ENCODE measurements around the gene SRP72. TPM values are rescaled to one million over a fixed set of nuclear protein-coding genes. Genes with fewer than 3 reads are reported as not detected.
"Not testable (repeated sequence)": the region's sequence is repeated elsewhere in the genome, so short reads cannot be mapped to it uniquely, and the experiment has no call there.

The SRP72 gene
- total RNA-seq, 1 donor from 2014 or later = 103 TPM

DNA sequence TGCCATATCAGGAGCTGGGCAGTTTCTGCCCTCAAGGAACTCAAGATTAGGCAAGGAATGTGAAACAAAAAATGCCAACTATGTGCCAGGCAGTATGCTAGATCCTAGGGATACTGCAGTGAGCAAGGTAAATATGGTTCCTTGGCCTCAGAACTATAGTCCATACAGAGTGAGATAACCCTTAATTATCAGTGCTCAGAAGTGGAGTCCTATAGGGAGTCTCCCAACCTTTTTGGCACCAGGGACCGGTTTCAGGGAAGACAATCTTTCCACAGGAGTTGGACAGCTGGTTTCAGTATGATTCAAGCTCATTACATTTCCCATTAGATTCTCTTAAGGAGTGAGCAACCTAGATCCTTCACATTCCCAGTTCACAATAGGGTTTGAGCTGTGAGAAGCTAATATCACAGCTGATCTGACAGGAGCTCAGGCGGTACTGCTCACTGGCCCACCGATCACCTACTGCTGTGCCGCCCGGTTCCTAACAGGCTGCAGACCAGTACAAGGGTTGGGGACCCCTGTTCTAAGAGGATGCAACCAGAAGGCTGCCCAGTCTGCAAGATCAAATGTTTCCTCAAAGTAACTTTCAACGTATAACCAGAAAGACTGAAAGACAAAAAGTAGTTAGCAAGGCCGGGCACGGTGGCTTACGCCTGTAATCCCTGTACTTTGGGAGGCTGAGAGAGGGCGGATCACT, 1.7 kb upstream of the SRP72 start:
- Mint-ChIP-seq H3K4me1 (ENCODE audit: low read depth) (peaks cover 43% of the 10 kb centered on the region), H3K27ac (ENCODE audit: unreplicated experiment) (peak overlapping the region; percentile 96), H3K27me3 (ENCODE audit: low read depth) (no peaks in the 10 kb centered on the region), H3K36me3 (ENCODE audit: low read depth) (peaks cover 6% of the 10 kb centered on the region), H3K4me3 (ENCODE audit: unreplicated experiment) (peak overlapping the region; percentile 93), H3K9me3 (ENCODE audit: low read depth) (no peaks in the 10 kb centered on the region)
- TF ChIP-seq, protein P1, sequence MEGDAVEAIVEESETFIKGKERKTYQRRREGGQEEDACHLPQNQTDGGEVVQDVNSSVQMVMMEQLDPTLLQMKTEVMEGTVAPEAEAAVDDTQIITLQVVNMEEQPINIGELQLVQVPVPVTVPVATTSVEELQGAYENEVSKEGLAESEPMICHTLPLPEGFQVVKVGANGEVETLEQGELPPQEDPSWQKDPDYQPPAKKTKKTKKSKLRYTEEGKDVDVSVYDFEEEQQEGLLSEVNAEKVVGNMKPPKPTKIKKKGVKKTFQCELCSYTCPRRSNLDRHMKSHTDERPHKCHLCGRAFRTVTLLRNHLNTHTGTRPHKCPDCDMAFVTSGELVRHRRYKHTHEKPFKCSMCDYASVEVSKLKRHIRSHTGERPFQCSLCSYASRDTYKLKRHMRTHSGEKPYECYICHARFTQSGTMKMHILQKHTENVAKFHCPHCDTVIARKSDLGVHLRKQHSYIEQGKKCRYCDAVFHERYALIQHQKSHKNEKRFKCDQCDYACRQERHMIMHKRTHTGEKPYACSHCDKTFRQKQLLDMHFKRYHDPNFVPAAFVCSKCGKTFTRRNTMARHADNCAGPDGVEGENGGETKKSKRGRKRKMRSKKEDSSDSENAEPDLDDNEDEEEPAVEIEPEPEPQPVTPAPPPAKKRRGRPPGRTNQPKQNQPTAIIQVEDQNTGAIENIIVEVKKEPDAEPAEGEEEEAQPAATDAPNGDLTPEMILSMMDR (IDR thresholded peaks at IDR 0.05) = no peak
- DNase-seq (ENCODE audit: low spot score) = no peak

DNA sequence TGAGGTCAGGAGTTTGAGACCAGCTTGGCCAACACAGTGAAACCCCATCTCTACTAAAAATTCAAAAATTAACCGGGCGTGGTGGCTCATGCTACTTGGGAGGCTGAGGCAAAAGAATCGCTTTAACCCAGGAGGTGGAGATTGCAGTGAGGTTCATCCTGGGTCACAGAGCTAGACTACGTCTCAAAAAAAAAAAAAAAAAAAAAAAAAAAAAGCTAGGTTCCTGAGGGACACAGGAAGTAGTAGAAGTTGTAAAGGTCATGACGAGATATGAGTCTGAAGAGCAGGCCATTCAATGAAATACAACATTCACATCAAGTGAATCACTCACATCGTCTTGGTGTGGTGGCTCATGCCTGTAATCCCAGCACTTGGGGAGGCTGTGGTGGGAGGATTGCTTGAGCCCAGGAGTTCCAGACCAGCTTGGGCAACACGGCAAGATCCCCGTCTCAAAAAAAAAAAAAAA, 1.1 kb upstream of the SRP72 start:
- DNase-seq (ENCODE audit: low spot score); H3K9me3 Mint-ChIP-seq (ENCODE audit: low read depth); H3K27me3 Mint-ChIP-seq (ENCODE audit: low read depth); H3K36me3 Mint-ChIP-seq (ENCODE audit: low read depth): not testable (repeated sequence)
- Mint-ChIP-seq H3K4me1 (ENCODE audit: low read depth) (peaks cover 43% of the 10 kb centered on the region), H3K27ac (ENCODE audit: unreplicated experiment) (peak overlapping the region; percentile 96), H3K4me3 (ENCODE audit: unreplicated experiment) (peak overlapping the region; percentile 93)

DNA sequence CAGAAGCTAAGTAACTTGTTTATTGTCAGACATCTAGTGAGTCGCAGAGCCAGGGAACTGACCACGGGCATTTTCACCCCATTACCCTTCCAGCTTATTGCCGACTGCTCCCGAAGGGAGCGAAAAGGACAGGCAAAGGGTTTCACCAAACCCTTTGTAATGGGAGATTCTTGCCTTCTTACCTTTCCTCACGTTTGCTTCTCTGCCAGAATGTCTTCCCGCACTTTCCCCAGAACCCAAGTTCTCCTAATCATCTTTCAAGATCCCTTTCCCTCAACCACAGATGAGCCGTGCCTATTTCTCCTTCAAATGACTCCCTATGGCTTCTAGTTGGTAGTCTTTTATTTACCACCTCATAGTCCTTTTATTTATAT, 520 bp upstream of the SRP72 start:
- H3K4me1 Mint-ChIP-seq (ENCODE audit: low read depth) = peaks cover 43% of the 10 kb centered on the region
- DNase-seq (ENCODE audit: low spot score) = no peak
- no peaks in the 10 kb centered on the region for H3K9me3 Mint-ChIP-seq (ENCODE audit: low read depth)
- H3K27ac Mint-ChIP-seq (ENCODE audit: unreplicated experiment) = peak overlapping the region; percentile 96
- TF ChIP-seq, protein P1 (IDR thresholded peaks at IDR 0.05) = peak; percentile 7
- H3K36me3 Mint-ChIP-seq (ENCODE audit: low read depth) = peaks cover 10% of the 10 kb centered on the region
- no peaks in the 10 kb centered on the region for H3K27me3 Mint-ChIP-seq (ENCODE audit: low read depth)
- H3K4me3 Mint-ChIP-seq (ENCODE audit: unreplicated experiment) = peak overlapping the region; percentile 93

DNA sequence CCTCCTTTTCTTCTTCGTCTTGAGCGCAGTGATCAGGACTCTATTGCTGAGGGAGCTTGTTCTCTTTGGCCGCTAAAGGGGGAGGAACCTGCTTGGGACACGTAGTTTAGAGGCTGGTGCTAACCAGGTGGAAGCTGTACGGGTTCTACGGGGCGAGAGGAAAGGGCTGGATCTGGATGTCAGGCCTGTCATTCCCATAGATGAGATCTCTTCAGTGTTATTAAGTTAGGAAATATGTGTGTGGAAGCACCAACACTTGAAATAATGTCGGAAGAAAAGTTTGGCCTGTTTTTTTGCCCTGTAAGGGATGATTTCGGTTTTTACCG, 643 bp downstream of the SRP72 start:
- no peak for DNase-seq (ENCODE audit: low spot score)
- Mint-ChIP-seq H3K4me3 (ENCODE audit: unreplicated experiment) (peak overlapping the region; percentile 93), H3K4me1 (ENCODE audit: low read depth) (peaks cover 43% of the 10 kb centered on the region), H3K36me3 (ENCODE audit: low read depth) (peaks cover 14% of the 10 kb centered on the region), H3K9me3 (ENCODE audit: low read depth) (no peaks in the 10 kb centered on the region), H3K27ac (ENCODE audit: unreplicated experiment) (peak overlapping the region; percentile 80), H3K27me3 (ENCODE audit: low read depth) (no peaks in the 10 kb centered on the region)
- TF ChIP-seq, protein P1 (IDR thresholded peaks at IDR 0.05) = no peak

DNA sequence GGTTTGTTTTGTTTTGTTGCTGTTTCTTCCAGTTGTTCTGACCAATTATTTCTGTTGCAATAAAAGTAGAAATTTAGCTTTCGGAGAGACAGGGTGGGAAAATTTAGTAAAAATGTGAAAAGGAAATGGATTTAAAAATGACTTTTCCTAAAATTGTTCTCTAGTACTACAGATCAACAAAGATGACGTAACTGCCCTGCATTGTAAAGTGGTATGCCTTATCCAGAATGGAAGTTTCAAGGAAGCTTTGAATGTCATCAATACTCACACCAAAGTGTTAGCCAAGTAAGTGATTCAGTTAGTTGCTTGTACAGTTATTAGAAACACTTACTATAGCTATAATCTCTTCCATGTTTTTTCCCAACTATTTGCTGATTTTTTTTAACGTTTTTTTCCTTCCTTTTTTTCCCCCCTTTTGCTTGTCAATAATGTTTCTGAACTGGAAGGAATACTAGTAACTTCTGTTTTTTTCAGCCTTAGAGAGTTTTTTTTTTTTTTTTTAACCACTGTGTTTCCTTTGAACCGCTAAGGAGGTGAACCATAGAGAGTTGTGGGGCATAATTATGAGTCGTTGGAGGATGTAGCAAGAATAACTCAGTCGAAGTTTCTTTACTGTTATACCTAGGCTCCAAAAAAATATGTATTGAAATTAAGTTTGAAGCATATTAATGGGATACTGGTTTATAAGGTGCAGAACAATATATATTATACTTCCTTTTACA, 2.2 kb downstream of the SRP72 start:
- TF ChIP-seq, protein P1 (IDR thresholded peaks at IDR 0.05) = no peak

More for the DNA sequence above, 2.2 kb downstream of the SRP72 start:
- Mint-ChIP-seq H3K9me3 (ENCODE audit: low read depth) (no peaks in the 10 kb centered on the region), H3K36me3 (ENCODE audit: low read depth) (peaks cover 25% of the 10 kb centered on the region), H3K27me3 (ENCODE audit: low read depth) (no peaks in the 10 kb centered on the region), H3K4me3 (ENCODE audit: unreplicated experiment) (peak overlapping the region; percentile 3), H3K4me1 (ENCODE audit: low read depth) (peaks cover 38% of the 10 kb centered on the region), H3K27ac (ENCODE audit: unreplicated experiment) (peak overlapping the region; percentile 65)
- DNase-seq (ENCODE audit: low spot score) = no peak
